Measurements from ENCODE around the gene HHIP.

HHIP gene

GRCh38 chr4:144614850-144615585 lies 30.9 kb upstream of the HHIP start:
- H3K27me3 ChIP-seq (ENCODE audit: control insufficient read depth, insufficient read depth, low read length), result no peaks in the 10 kb centered on the region
- H3K27ac ChIP-seq, result no peak overlapping the region

DNA sequence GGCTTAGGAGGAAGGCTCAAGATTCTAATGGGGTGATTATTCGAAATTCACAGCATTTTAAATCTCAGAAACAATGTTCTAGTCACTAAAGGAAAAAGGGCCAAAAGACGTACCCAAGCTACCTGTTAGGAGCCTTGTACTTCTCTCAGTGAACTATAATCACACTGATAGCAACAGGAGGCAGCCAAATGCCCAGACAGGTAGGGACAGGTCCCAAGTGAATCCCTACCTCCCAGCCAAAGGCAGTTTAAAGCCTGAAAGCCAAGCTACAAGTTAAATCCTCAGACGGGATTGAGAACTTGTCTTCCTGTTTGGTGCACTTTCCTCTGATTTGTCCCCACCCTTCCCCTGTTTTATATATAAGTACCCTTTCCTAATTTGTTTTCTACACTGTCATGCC lies 24.3 kb upstream of the HHIP start:
- Histone ChIP-seq H3K27ac (no peak overlapping the region), H3K9me3 (ENCODE audit: control insufficient read depth, low read length) (no peaks in the 10 kb centered on the region), H3K4me2 (ENCODE audit: low read length) (no peak overlapping the region), H3K36me3 (ENCODE audit: control insufficient read depth, insufficient read depth, low read length) (no peaks in the 10 kb centered on the region), H3K4me3 (ENCODE audit: low read depth, low read length) (no peak overlapping the region), H3K9ac (no peak overlapping the region), H2AFZ (no peak overlapping the region), H3K27me3 (ENCODE audit: control insufficient read depth, insufficient read depth, low read length) (no peaks in the 10 kb centered on the region), H3K4me1 (no peaks in the 10 kb centered on the region), H3K79me2 (no peaks in the 10 kb centered on the region)
- TF ChIP-seq CTCF (IDR thresholded peaks at IDR 0.05), result no peak

More at GRCh38 chr4:144614850-144615585, 30.9 kb upstream of the HHIP start:
- no peak overlapping the region for H3K4me2 ChIP-seq (ENCODE audit: low read length)
- H3K9me3 ChIP-seq (ENCODE audit: control insufficient read depth, low read length), result no peaks in the 10 kb centered on the region
- no peak overlapping the region for H3K4me3 ChIP-seq (ENCODE audit: low read depth, low read length)
- no peaks in the 10 kb centered on the region for H3K4me1 ChIP-seq
- no peak overlapping the region for H2AFZ ChIP-seq
- no peaks in the 10 kb centered on the region for H3K79me2 ChIP-seq
- H3K36me3 ChIP-seq (ENCODE audit: control insufficient read depth, insufficient read depth, low read length), result no peaks in the 10 kb centered on the region
- TF ChIP-seq CTCF (IDR thresholded peaks at IDR 0.05), result no peak
- no peak overlapping the region for H3K9ac ChIP-seq

DNA sequence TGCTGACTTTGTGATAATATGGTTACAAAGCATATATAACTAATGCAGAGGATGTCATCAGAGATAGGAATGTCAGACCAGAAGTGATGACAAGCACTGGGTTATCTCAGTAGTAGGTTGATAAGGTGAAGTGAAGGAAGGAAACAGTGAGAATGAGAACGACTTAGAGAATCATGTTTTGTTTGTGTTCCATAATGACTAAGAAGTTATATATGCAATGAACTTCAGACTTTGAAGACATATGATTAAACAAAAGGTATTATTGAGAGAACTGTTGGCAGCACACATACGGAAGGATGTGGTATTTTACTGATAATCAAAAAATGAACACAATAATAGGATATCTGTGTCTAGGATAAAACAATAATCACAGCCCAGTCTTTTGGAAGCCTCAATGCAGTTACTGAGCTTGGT lies 18.3 kb upstream of the HHIP start:
- Histone ChIP-seq H3K36me3 (ENCODE audit: control insufficient read depth, insufficient read depth, low read length) (no peaks in the 10 kb centered on the region), H3K9ac (no peak overlapping the region), H3K9me3 (ENCODE audit: control insufficient read depth, low read length) (no peaks in the 10 kb centered on the region), H3K79me2 (no peaks in the 10 kb centered on the region), H3K27ac (no peak overlapping the region), H3K4me2 (ENCODE audit: low read length) (no peak overlapping the region), H3K4me3 (ENCODE audit: low read depth, low read length) (no peak overlapping the region), H3K4me1 (no peaks in the 10 kb centered on the region), H2AFZ (no peak overlapping the region), H3K27me3 (ENCODE audit: control insufficient read depth, insufficient read depth, low read length) (no peaks in the 10 kb centered on the region)
- no peak for TF ChIP-seq CTCF (IDR thresholded peaks at IDR 0.05)

DNA sequence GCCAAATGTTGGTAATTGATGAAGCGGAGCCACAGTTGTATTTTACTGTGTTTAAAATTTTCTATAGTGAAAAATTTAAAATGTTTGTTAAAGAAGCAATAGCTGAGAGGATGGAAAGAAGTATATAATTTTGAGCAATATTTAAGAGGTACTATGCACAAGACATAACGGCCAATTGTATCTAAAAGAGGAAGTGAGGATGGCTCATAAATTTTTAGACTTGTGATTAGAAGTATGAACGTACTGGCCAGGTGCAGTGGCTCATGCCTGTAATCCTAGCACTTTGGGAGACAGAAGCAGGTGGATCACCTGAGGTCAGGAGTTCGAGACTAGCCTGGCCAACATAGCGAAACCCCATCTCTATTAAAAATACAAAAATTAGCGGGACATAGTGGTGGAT lies 12.7 kb upstream of the HHIP start:
- Histone ChIP-seq H3K4me3 (ENCODE audit: low read depth, low read length) (no peak overlapping the region), H3K36me3 (ENCODE audit: control insufficient read depth, insufficient read depth, low read length) (no peaks in the 10 kb centered on the region), H3K4me2 (ENCODE audit: low read length) (no peak overlapping the region), H3K27me3 (ENCODE audit: control insufficient read depth, insufficient read depth, low read length) (no peaks in the 10 kb centered on the region), H3K79me2 (no peaks in the 10 kb centered on the region), H3K9me3 (ENCODE audit: control insufficient read depth, low read length) (no peaks in the 10 kb centered on the region), H3K27ac (no peak overlapping the region), H2AFZ (no peak overlapping the region), H3K9ac (no peak overlapping the region), H3K4me1 (no peaks in the 10 kb centered on the region)
- no peak for TF ChIP-seq CTCF (IDR thresholded peaks at IDR 0.05)

Measured in parathyroid adenoma (tissue), 2 donors.